A673 (cell line): ENCODE results near the gene MPZL1.

Experiments
- EZH2 ChIP-seq: fragments of 200-600 bp; sonication (generic); IDR thresholded peaks from 2 replicates; pipeline ENCODE4 v1.6.1; 2017; ENCODE audit warnings: borderline replicate concordance, low read depth, mild to moderate bottlenecking, mixed read lengths, antibody characterized with exemption, low read length; ENCODE audit not compliant: poor library complexity, severe bottlenecking
- TF ChIP-seq, protein P1 (sequence below): fragments of 300-800, 200-600 bp; sonication (generic); conservative IDR thresholded peaks from 2 replicates; pipeline ENCODE4 v1.5.1; 2017; ENCODE audit warnings: low read depth, mild to moderate bottlenecking, antibody characterized with exemption, low read length, moderate library complexity, mixed read lengths

DNA sequence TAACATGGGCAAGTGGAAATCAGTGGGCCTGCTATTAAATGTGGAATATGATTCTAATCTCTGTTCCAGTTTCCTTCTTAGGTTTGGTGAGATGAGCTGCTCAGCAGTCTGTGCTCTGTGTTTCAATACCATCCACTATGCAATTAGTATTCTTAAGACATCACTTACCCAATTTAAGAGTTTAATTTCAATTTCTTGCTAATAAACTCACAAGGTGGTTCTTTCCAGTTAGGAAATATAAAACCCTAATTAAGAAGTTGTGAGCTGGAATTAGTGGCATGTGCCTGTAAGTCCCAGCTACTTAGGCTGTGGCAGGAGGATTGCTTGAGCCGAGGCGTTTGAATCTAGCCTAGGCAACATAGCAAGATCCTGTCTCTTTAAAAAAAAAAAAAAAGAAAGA lies 51.7 kb downstream of the MPZL1 start:
- no peak for TF ChIP-seq EZH2
- TF ChIP-seq, protein P1, sequence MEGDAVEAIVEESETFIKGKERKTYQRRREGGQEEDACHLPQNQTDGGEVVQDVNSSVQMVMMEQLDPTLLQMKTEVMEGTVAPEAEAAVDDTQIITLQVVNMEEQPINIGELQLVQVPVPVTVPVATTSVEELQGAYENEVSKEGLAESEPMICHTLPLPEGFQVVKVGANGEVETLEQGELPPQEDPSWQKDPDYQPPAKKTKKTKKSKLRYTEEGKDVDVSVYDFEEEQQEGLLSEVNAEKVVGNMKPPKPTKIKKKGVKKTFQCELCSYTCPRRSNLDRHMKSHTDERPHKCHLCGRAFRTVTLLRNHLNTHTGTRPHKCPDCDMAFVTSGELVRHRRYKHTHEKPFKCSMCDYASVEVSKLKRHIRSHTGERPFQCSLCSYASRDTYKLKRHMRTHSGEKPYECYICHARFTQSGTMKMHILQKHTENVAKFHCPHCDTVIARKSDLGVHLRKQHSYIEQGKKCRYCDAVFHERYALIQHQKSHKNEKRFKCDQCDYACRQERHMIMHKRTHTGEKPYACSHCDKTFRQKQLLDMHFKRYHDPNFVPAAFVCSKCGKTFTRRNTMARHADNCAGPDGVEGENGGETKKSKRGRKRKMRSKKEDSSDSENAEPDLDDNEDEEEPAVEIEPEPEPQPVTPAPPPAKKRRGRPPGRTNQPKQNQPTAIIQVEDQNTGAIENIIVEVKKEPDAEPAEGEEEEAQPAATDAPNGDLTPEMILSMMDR, result no peak
